K562 (cell line): ENCODE results near the gene SOX4. TPM values are rescaled to one million over a fixed set of nuclear protein-coding genes. Genes with fewer than 3 reads are reported as not detected.

ENCODE experiments used
- ATAC-seq: fragments of 200-7000 bp; cut with Tn5 transposase; 3 replicates; pipeline ENCODE4 v1.9.1; 2020; ENCODE audit warnings: moderate library complexity
- BruUV-seq: library from RNA; stranded (reverse); fragments of 400-500 nt; replicated peaks from 2 replicates; lab custom pipeline; 2021; lab: Mats Ljungman, UMichigan
- CTCF ChIA-PET: fragments of 300-600 bp; formaldehyde crosslinking; extraction: SDS; loops from one replicate; lab custom pipeline; 2021; ENCODE audit warnings: low intra/inter-chr PET ratio; lab: Yijun Ruan, JAX
- POLR2A ChIA-PET: fragments of 300-600, 350-650 bp; sonication (Branson Sonifier 250); formaldehyde crosslinking; extraction: SDS; loops from one replicate; lab custom pipeline; 2021; ENCODE audit warnings: antibody characterized with exemption, inconsistent platforms; lab: Yijun Ruan, JAX
- DNase-seq, 4 experiments: peaks; one replicate each; pipeline versions ENCODE4 v3.0.0 to v3.0.0-alpha.2; 2011 to 2018; ENCODE audit warnings: low spot score in 3 of 4, mixed read lengths in 3 of 4; ENCODE audit errors: extremely low read depth in 1 of 4
- FAIRE-seq: peaks from 2 replicates; lab custom pipeline; 2011; peaks lifted over from hg19 to GRCh38; lab: Jason Lieb, UNC
- H2AFZ ChIP-seq: 2 replicates; pipeline ENCODE4 v1.6.0; 2011; ENCODE audit warnings: low read depth, low read length, control low read depth, inconsistent platforms
- H3K27ac ChIP-seq: fragments of 200-600 bp; 3 replicates; pipeline ENCODE4 v1.8.0; 2011; ENCODE audit warnings: low read depth, mild to moderate bottlenecking, control low read depth, inconsistent platforms, low read length, moderate library complexity, mixed read lengths; ENCODE audit errors: extremely low read depth
- H3K27me3 ChIP-seq, 2 experiments: fragments of 300-600 bp in 1 of 2; 2 replicates in 1 of 2; 3 replicates in 1 of 2; pipeline versions ENCODE4 v1.6.0 to v1.8.0; 2011; ENCODE audit warnings: inconsistent platforms in 2 of 2, low read length in 2 of 2, mild to moderate bottlenecking in 1 of 2, mixed read lengths in 1 of 2, moderate library complexity in 1 of 2; ENCODE audit not compliant: control insufficient read depth in 2 of 2, insufficient read depth in 2 of 2
- H3K36me3 ChIP-seq: fragments of 300-600 bp; 3 replicates; pipeline ENCODE4 v1.8.0; 2011; ENCODE audit warnings: mild to moderate bottlenecking, low read length, inconsistent platforms; ENCODE audit not compliant: control insufficient read depth, insufficient read depth
- H3K4me1 ChIP-seq, 2 experiments: fragments of 200-600 bp in 1 of 2; replicated peaks in 1 of 2; 2 replicates in 1 of 2; 3 replicates in 1 of 2; pipeline versions ENCODE4 v1.5.1 to v1.8.0; 2011; ENCODE audit warnings: inconsistent platforms in 2 of 2, low read length in 2 of 2, mild to moderate bottlenecking in 1 of 2, mixed read lengths in 1 of 2, moderate library complexity in 1 of 2; ENCODE audit not compliant: control insufficient read depth in 2 of 2, insufficient read depth in 2 of 2
- H3K4me2 ChIP-seq: 2 replicates; pipeline ENCODE4 v1.6.1; 2011; ENCODE audit warnings: low read length, control low read depth, inconsistent platforms, mixed read lengths; ENCODE audit not compliant: insufficient read depth
- H3K4me3 ChIP-seq: fragments of 200-600 bp; sonication (generic), shearing (Covaris generic); 2 replicates; pipeline ENCODE4 v1.5.1; 2016; ENCODE audit warnings: control low read depth, inconsistent platforms
- H3K79me2 ChIP-seq: fragments of 200-600 bp; 3 replicates; pipeline ENCODE4 v1.8.0; 2011; ENCODE audit warnings: low read length, inconsistent platforms; ENCODE audit not compliant: control insufficient read depth, insufficient read depth
- H3K9ac ChIP-seq, 2 experiments: 2 replicates each; pipeline versions ENCODE4 v1.6.0 to v1.6.1; 2011; ENCODE audit warnings: low read depth in 2 of 2, low read length in 2 of 2, control low read depth in 1 of 2, inconsistent platforms in 1 of 2, mild to moderate bottlenecking in 1 of 2, mixed read lengths in 1 of 2; ENCODE audit not compliant: insufficient read depth in 1 of 2
- H3K9me1 ChIP-seq: one replicate; pipeline ENCODE4 v1.6.0; 2011; ENCODE audit warnings: inconsistent platforms, mild to moderate bottlenecking, low read length, moderate library complexity; ENCODE audit not compliant: control insufficient read depth, insufficient read depth
- H3K9me3 ChIP-seq: replicated peaks from 2 replicates; pipeline ENCODE4 v1.5.1; 2011; ENCODE audit warnings: low read depth, low read length, inconsistent platforms; ENCODE audit not compliant: control insufficient read depth, insufficient read depth
- H4K20me1 ChIP-seq: replicated peaks from 2 replicates; pipeline ENCODE4 v1.6.1; 2011; ENCODE audit warnings: low read length, inconsistent platforms, mixed read lengths; ENCODE audit not compliant: control insufficient read depth, insufficient read depth
- GATA2 ChIP-seq: sonication (generic); formaldehyde crosslinking; IDR thresholded peaks from 2 replicates; pipeline ENCODE4 v1.4.0; 2020; ENCODE audit warnings: mild to moderate bottlenecking, missing genetic modification reagents
- HDGF ChIP-seq: fragments of 450-650 bp; IDR thresholded peaks from 2 replicates; pipeline ENCODE4 v1.6.1; 2016
- HES1 ChIP-seq: fragments of 450-650 bp; IDR thresholded peaks from 2 replicates; pipeline ENCODE4 v1.6.1; 2016; ENCODE audit warnings: low read depth, mild to moderate bottlenecking, moderate library complexity
- MITF ChIP-seq: IDR thresholded peaks from 2 replicates; pipeline ENCODE4 v1.6.1; 2014; ENCODE audit warnings: antibody characterized with exemption
- RBM17 ChIP-seq: fragments of 200-400 bp; formaldehyde crosslinking; IDR thresholded peaks from 2 replicates; pipeline ENCODE4 v1.6.1; 2017; ENCODE audit warnings: low read depth, mild to moderate bottlenecking, low read length, borderline replicate concordance
- RBM25 ChIP-seq: fragments of 200-400 bp; formaldehyde crosslinking; IDR thresholded peaks from 2 replicates; pipeline ENCODE4 v1.6.1; 2018; ENCODE audit warnings: low read length, low read depth, moderate library complexity; ENCODE audit not compliant: severe bottlenecking
- SAFB ChIP-seq: fragments of 200-400 bp; formaldehyde crosslinking; IDR thresholded peaks from 2 replicates; pipeline ENCODE4 v1.6.1; 2017; ENCODE audit warnings: low read depth, low read length, borderline replicate concordance
- SRF ChIP-seq, 2 experiments: fragments of 250-450, 450-650 bp in 1 of 2; sonication (Bioruptor Pico) in 1 of 2; sonication (generic) in 1 of 2; formaldehyde crosslinking; IDR thresholded peaks; 2 replicates each; pipeline versions ENCODE4 v1.5.0 to v1.5.1; 2020 to 2022; ENCODE audit warnings: mild to moderate bottlenecking in 1 of 2, missing genetic modification reagents in 1 of 2
- STAT5B ChIP-seq: fragments of 250-450 bp; sonication (Bioruptor Pico); IDR thresholded peaks from 2 replicates; pipeline ENCODE4 v1.8.0; 2021; ENCODE audit warnings: mild to moderate bottlenecking, inconsistent platforms
- UBTF ChIP-seq, 2 experiments: IDR thresholded peaks; 2 replicates each; pipeline ENCODE4 v1.6.1; 2012; ENCODE audit warnings: improper control_type of control experiment in 2 of 2, low read depth in 2 of 2, low read length in 2 of 2, borderline replicate concordance in 1 of 2
- XRCC3 ChIP-seq: fragments of 450-650 bp; IDR thresholded peaks from 2 replicates; pipeline ENCODE4 v1.6.1; 2017; ENCODE audit warnings: mild to moderate bottlenecking, moderate library complexity
- ZBTB5 ChIP-seq: fragments of 450-650 bp; IDR thresholded peaks from 2 replicates; pipeline ENCODE4 v1.6.1; 2017; ENCODE audit warnings: antibody characterized with exemption
- ZNF174 ChIP-seq: fragments of 250-450 bp; sonication (Bioruptor Pico); IDR thresholded peaks from 2 replicates; pipeline ENCODE4 v1.4.0; 2020; ENCODE audit warnings: mild to moderate bottlenecking
- ZNF354B ChIP-seq: fragments of 250-450 bp; sonication (Bioruptor Pico); IDR thresholded peaks from 2 replicates; pipeline ENCODE4 v1.4.0; 2020
- ZNF507 ChIP-seq: conservative IDR thresholded peaks from 2 replicates; pipeline ENCODE4 v1.6.1; 2017; ENCODE audit warnings: missing genetic modification characterization, missing compliant biosample characterization
- ZNF77 ChIP-seq: fragments of 250-450 bp; sonication (Bioruptor Pico); IDR thresholded peaks from 2 replicates; pipeline ENCODE4 v1.5.0; 2020
- in situ Hi-C: fragments of 300-500 bp; cut with MboI; formaldehyde crosslinking; loops from 4 replicates; pipeline ENCODE4 v1.15.0; 2018; ENCODE audit warnings: inconsistent platforms, mixed read lengths
- intact Hi-C: fragments of 100-400 bp; cut with micrococcal nuclease; formaldehyde crosslinking; loops from 2 replicates; pipeline ENCODE4 v1.14.2; 2022
- polyA plus RNA-seq, 8 experiments: library from polyadenylated mRNA; depleted of rRNA in 4 of 8; stranded (reverse) in 5 of 8; unstranded in 3 of 8; fragments of >200 nt; fragmentation: Nextera tagmentation in 2 of 8; fragmentation: Illumina TruSeq in 1 of 8; extraction: Ambion mirVana in 2 of 8; extraction: Trizol in 1 of 8; gene quantifications; 2 replicates each; pipeline versions ENCODE4 v1.2.1 to v1.2.3, GENCODE V29; 2011 to 2014; ENCODE audit warnings: inconsistent platforms in 1 of 8, missing spikeins in 1 of 8
- total RNA-seq, 7 experiments: library from RNA; depleted of rRNA in 6 of 7; stranded (reverse); fragments of >200 nt in 6 of 7; fragmentation: Illumina TruSeq in 2 of 7; extraction: Trizol in 2 of 7; gene quantifications; 2 replicates each; pipeline versions ENCODE4 v1.2.1 to v1.2.3, GENCODE V29; 2011 to 2021; ENCODE audit warnings: low replicate concordance in 1 of 7

Gene SOX4
- total and polyA plus RNA-seq, 9 of the 15 experiments (the other 6 are each of a cell fraction or from before 2014, with no cell fraction given), result 0.03 to 0.29 (median 0.04) TPM

GRCh38 chr6:21578523-21578922 lies 15.0 kb upstream of the SOX4 start:
- Histone ChIP-seq H3K4me3 (no peak overlapping the region), H3K79me2 (no peaks in the 10 kb centered on the region), H3K9ac (no peak overlapping the region), H3K4me2 (no peak overlapping the region), H3K27me3 (no peaks in the 10 kb centered on the region), H2AFZ (no peak overlapping the region), H3K4me1 (no peaks in the 10 kb centered on the region), H3K9me3 (no peaks in the 10 kb centered on the region), H3K27ac (no peak overlapping the region), H3K9me1 (no peaks in the 10 kb centered on the region), H3K36me3 (no peaks in the 10 kb centered on the region), H4K20me1 (no peaks in the 10 kb centered on the region)
- FAIRE-seq, result no peak
- no peak for DNase-seq
- ChIA-PET POLR2A (no interaction called here), CTCF (no interaction called here)
- no peak for ATAC-seq
- BruUV-seq, result no TSS peak
- intact Hi-C loops (no loop called here), in situ Hi-C loops (no loop called here)
- TF ChIP-seq UBTF (IDR thresholded peaks at IDR 0.05; ENCODE audit: borderline replicate concordance in 1 of 2, low read depth in 2 of 2, low read length in 2 of 2) (no peak), MITF (no peak), XRCC3 (no peak), RBM25 (peak; percentile 20), HES1 (no peak), ZNF354B (CRISPR knock-in tag) (peak; percentile 82), ZBTB5 (no peak), ZNF174 (CRISPR knock-in tag) (no peak), STAT5B (CRISPR knock-in tag) (no peak), RBM17 (no peak), SRF (CRISPR knock-in tag; IDR thresholded peaks at IDR 0.05) (no peak), SAFB (no peak), ZNF507 (tag) (peak; percentile 97), HDGF (no peak), GATA2 (CRISPR knock-in tag) (no peak), ZNF77 (CRISPR knock-in tag) (no peak)
